ENCODE results near the gene MOB3A. TPM values are rescaled to one million over a fixed set of nuclear protein-coding genes. Genes with fewer than 3 reads are reported as not detected.

The MOB3A gene
- total and polyA plus RNA-seq, 7 experiments from 2014 or later: 49.5 to 269 (median 114) TPM

GRCh38 chr19:2080336-2080988 is 15.7 kb downstream of the MOB3A start:
- ChIA-PET CTCF (interaction anchor here (0.9 to 1.0 kb wide), 2 partner anchors 13 to 86 kb away, joined by 3 to 5 read pairs; no protein-coding TSS in a partner anchor), POLR2A (interaction anchor here (0.9 to 1.5 kb wide), 8 partner anchors 10 to 38 kb away, joined by 3 to 7 read pairs (median 5); no protein-coding TSS in a partner anchor)
- H3K27me3 Mint-ChIP-seq: peaks cover 0 to 2% (median 0%) of the 10 kb centered on the region in 5 donors
- Histone ChIP-seq H3K4me1 (ENCODE audit: control insufficient read depth in 2 of 2, insufficient read depth in 2 of 2, low read length in 2 of 2) (peaks cover 32 to 38% of the 10 kb centered on the region in 2 donors), H3K27me3 (ENCODE audit: control insufficient read depth in 2 of 2, insufficient read depth in 2 of 2, low read length in 2 of 2) (no peaks in the 10 kb centered on the region), H3K36me3 (ENCODE audit: control insufficient read depth in 2 of 3, insufficient read depth in 3 of 3, low read length in 3 of 3) (peaks cover 0 to 55% (median 21%) of the 10 kb centered on the region in 3 experiments), H3K4me3 (ENCODE audit: low read length) (peak overlapping the region; percentile 46), H3K9me3 (ENCODE audit: control insufficient read depth in 2 of 3, low read length in 3 of 3) (no peaks in the 10 kb centered on the region), H3K27ac (ENCODE audit: low read depth, low read length) (peak overlapping the region; percentile 99)
- H3K4me3 Mint-ChIP-seq: peak overlapping the region; percentile 68 to 99 (median 94)
- peaks cover 4 to 50% (median 13%) of the 10 kb centered on the region in 5 donors for H3K36me3 Mint-ChIP-seq
- ATAC-seq (no peak), DNase-seq (no peak)
- intact Hi-C loops (cut with micrococcal nuclease): no loop called here
- peak overlapping the region; percentile 80 to 99 (median 95) for H3K27ac Mint-ChIP-seq
- H3K4me1 Mint-ChIP-seq: peaks cover 32 to 55% (median 44%) of the 10 kb centered on the region in 7 donors
- H3K9me3 Mint-ChIP-seq: peaks cover 0 to 10% (median 0%) of the 10 kb centered on the region in 11 donors

- peaks cover 0 to 58% (median 24%) of the 10 kb centered on the region in 3 experiments for H3K36me3 ChIP-seq (ENCODE audit: control insufficient read depth in 2 of 3, insufficient read depth in 3 of 3, low read length in 3 of 3)
- DNase-seq: no peak
- H3K9me3 ChIP-seq (ENCODE audit: control insufficient read depth in 2 of 3, low read length in 3 of 3): no peaks in the 10 kb centered on the region
- no peaks in the 10 kb centered on the region for H3K27me3 ChIP-seq (ENCODE audit: control insufficient read depth in 2 of 2, insufficient read depth in 2 of 2, low read length in 2 of 2)
- Mint-ChIP-seq H3K4me1 (peaks cover 29 to 51% (median 39%) of the 10 kb centered on the region in 7 donors), H3K9me3 (peaks cover 0 to 6% (median 0%) of the 10 kb centered on the region in 11 donors), H3K36me3 (peaks cover 0 to 46% (median 13%) of the 10 kb centered on the region in 5 donors), H3K27ac (peak overlapping the region; percentile 80 to 99 (median 95)), H3K4me3 (peak overlapping the region; percentile 68 to 99 (median 94)), H3K27me3 (no peaks in the 10 kb centered on the region)
- ATAC-seq: no peak
- ChIA-PET CTCF (no interaction called here), POLR2A (interaction anchor here (1.1 to 1.5 kb wide), 6 partner anchors 12 to 38 kb away, joined by 3 to 7 read pairs (median 4); no protein-coding TSS in a partner anchor)
- peaks cover 32 to 37% of the 10 kb centered on the region in 2 donors for H3K4me1 ChIP-seq (ENCODE audit: control insufficient read depth in 2 of 2, insufficient read depth in 2 of 2, low read length in 2 of 2)
- peak overlapping the region; percentile 99 for H3K27ac ChIP-seq (ENCODE audit: low read depth, low read length)
- intact Hi-C loops (cut with micrococcal nuclease): no loop called here
- no peak overlapping the region for H3K4me3 ChIP-seq (ENCODE audit: low read length)
Measured at GRCh38 chr19:2079865-2080301, 16.2 kb downstream of the MOB3A start.

- H3K4me3 Mint-ChIP-seq: peak overlapping the region; percentile 39 to 99 (median 92)
- H3K36me3 Mint-ChIP-seq: peaks cover 0 to 43% (median 13%) of the 10 kb centered on the region in 5 donors
- DNase-seq (no peak), ATAC-seq (no peak)
- Histone ChIP-seq H3K27me3 (ENCODE audit: control insufficient read depth in 2 of 2, insufficient read depth in 2 of 2, low read length in 2 of 2) (no peaks in the 10 kb centered on the region), H3K36me3 (ENCODE audit: control insufficient read depth in 2 of 3, insufficient read depth in 3 of 3, low read length in 3 of 3) (peaks cover 0 to 59% (median 24%) of the 10 kb centered on the region in 3 experiments), H3K27ac (ENCODE audit: low read depth, low read length) (peak overlapping the region; percentile 99), H3K4me1 (ENCODE audit: control insufficient read depth in 2 of 2, insufficient read depth in 2 of 2, low read length in 2 of 2) (peaks cover 32 to 37% of the 10 kb centered on the region in 2 donors), H3K4me3 (ENCODE audit: low read length) (no peak overlapping the region), H3K9me3 (ENCODE audit: control insufficient read depth in 2 of 3, low read length in 3 of 3) (no peaks in the 10 kb centered on the region)
- H3K4me1 Mint-ChIP-seq: peaks cover 30 to 58% (median 40%) of the 10 kb centered on the region in 7 donors
- H3K9me3 Mint-ChIP-seq: peaks cover 0 to 6% (median 0%) of the 10 kb centered on the region in 11 donors
- peak overlapping the region in 8 of 9 donors; percentile 92 to 99 (median 96) for H3K27ac Mint-ChIP-seq
- intact Hi-C loops (cut with micrococcal nuclease): no loop called here
- ChIA-PET CTCF (interaction anchor here (1.7 kb wide), 1 partner anchor 10 kb away, joined by 4 read pairs; no protein-coding TSS in a partner anchor), POLR2A (interaction anchor here (1.1 to 1.3 kb wide), 2 partner anchors 16 to 37 kb away, joined by 3 read pairs; no protein-coding TSS in a partner anchor)
- no peaks in the 10 kb centered on the region for H3K27me3 Mint-ChIP-seq
Measured at GRCh38 chr19:2079076-2079864, 16.9 kb downstream of the MOB3A start.

GRCh38 chr19:2077833-2078619 is 18.1 kb downstream of the MOB3A start:
- Mint-ChIP-seq H3K9me3 (peaks cover 0 to 6% (median 0%) of the 10 kb centered on the region in 11 donors), H3K4me3 (peak overlapping the region in 1 of 10 donors; percentile 41), H3K27ac (peak overlapping the region in 7 of 9 donors; percentile 8 to 99 (median 93)), H3K4me1 (peaks cover 25 to 63% (median 41%) of the 10 kb centered on the region in 7 donors), H3K27me3 (no peaks in the 10 kb centered on the region), H3K36me3 (peaks cover 0 to 35% (median 5%) of the 10 kb centered on the region in 5 donors)
- Histone ChIP-seq H3K4me3 (ENCODE audit: low read length) (no peak overlapping the region), H3K36me3 (ENCODE audit: control insufficient read depth in 2 of 3, insufficient read depth in 3 of 3, low read length in 3 of 3) (peaks cover 0 to 67% (median 29%) of the 10 kb centered on the region in 3 experiments), H3K4me1 (ENCODE audit: control insufficient read depth in 2 of 2, insufficient read depth in 2 of 2, low read length in 2 of 2) (peaks cover 32 to 37% of the 10 kb centered on the region in 2 donors), H3K27ac (ENCODE audit: low read depth, low read length) (no peak overlapping the region), H3K9me3 (ENCODE audit: control insufficient read depth in 2 of 3, low read length in 3 of 3) (no peaks in the 10 kb centered on the region), H3K27me3 (ENCODE audit: control insufficient read depth in 2 of 2, insufficient read depth in 2 of 2, low read length in 2 of 2) (no peaks in the 10 kb centered on the region)
- ChIA-PET POLR2A (interaction anchor here (1.3 kb wide), 1 partner anchor 17 kb away, joined by 3 read pairs; no protein-coding TSS in a partner anchor), CTCF (interaction anchor here (1.7 kb wide), 1 partner anchor 9 kb away, joined by 4 read pairs; no protein-coding TSS in a partner anchor)
- DNase-seq (no peak), ATAC-seq (no peak)
- intact Hi-C loops (cut with micrococcal nuclease): no loop called here

- ChIA-PET POLR2A (no interaction called here), CTCF (interaction anchor here (1.7 kb wide), 1 partner anchor 8 kb away, joined by 4 read pairs; no protein-coding TSS in a partner anchor)
- H3K27me3 ChIP-seq (ENCODE audit: control insufficient read depth in 2 of 2, insufficient read depth in 2 of 2, low read length in 2 of 2): no peaks in the 10 kb centered on the region
- no peak overlapping the region for H3K4me3 ChIP-seq (ENCODE audit: low read length)
- Mint-ChIP-seq H3K27me3 (no peaks in the 10 kb centered on the region), H3K4me1 (peaks cover 22 to 66% (median 38%) of the 10 kb centered on the region in 7 donors), H3K9me3 (peaks cover 0 to 8% (median 0%) of the 10 kb centered on the region in 11 donors), H3K36me3 (peaks cover 2 to 32% (median 7%) of the 10 kb centered on the region in 5 donors), H3K27ac (peak overlapping the region in 5 of 9 donors; percentile 38 to 94 (median 69)), H3K4me3 (no peak overlapping the region)
- no peaks in the 10 kb centered on the region for H3K9me3 ChIP-seq (ENCODE audit: control insufficient read depth in 2 of 3, low read length in 3 of 3)
- peaks cover 28 to 31% of the 10 kb centered on the region in 2 donors for H3K4me1 ChIP-seq (ENCODE audit: control insufficient read depth in 2 of 2, insufficient read depth in 2 of 2, low read length in 2 of 2)
- peak overlapping the region; percentile 34 for H3K27ac ChIP-seq (ENCODE audit: low read depth, low read length)
- DNase-seq (no peak), ATAC-seq (no peak)
- H3K36me3 ChIP-seq (ENCODE audit: control insufficient read depth in 2 of 3, insufficient read depth in 3 of 3, low read length in 3 of 3): peaks cover 3 to 74% (median 29%) of the 10 kb centered on the region in 3 experiments
- intact Hi-C loops (cut with micrococcal nuclease): no loop called here
Measured at GRCh38 chr19:2077398-2077797, 18.7 kb downstream of the MOB3A start.
